ENCODE measurements around the gene TMEM203.

The TMEM203 gene

DNA sequence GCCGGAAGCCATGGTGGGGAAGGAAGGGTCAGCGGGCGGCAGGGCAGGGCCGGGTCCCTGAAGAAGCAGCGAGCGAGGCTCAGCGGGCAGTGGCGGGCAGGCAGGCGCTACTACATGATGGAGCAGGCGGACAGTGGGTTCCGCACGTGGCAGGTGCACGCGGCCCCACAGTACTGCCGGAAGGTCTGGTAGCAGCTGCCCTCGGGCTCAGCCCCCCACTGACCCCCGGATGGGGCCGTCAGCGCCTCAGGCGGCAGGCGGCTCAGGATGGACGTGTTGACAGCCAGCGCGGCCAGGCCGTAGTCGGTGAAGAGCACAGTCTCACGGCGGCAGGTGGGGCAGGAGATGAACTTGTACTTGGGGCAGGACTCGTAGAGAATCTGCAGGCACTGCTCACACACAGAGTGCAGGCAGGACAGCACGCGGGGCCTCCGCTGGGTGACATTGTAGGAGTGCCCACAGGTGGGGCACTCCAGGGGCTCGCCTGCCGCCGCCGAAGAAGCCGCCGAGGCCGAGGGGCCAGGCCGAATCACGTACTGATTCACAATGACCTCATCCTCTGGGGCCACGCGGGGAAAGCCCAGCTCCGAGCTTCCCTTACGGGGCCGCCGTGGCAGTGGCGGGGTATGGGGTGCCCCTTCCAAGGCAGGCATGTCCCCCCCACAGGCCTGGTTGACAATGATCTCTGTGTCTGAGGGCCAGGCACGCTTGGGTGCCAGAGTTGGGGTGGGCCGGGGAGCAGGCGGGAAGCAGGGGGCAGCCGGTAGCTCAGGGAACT is 15.1 kb upstream of the TMEM203 start:
- Histone ChIP-seq H3K27ac (ENCODE audit: low read length) (no peak overlapping the region), H3K9me3 (ENCODE audit: control insufficient read depth in 2 of 2, low read length in 2 of 2) (no peaks in the 10 kb centered on the region), H3K4me1 (ENCODE audit: control insufficient read depth, insufficient read depth, low read length) (peaks cover 20% of the 10 kb centered on the region), H3K36me3 (ENCODE audit: control insufficient read depth in 2 of 2, insufficient read depth in 2 of 2, low read length in 2 of 2) (no peaks in the 10 kb centered on the region), H3K9ac (ENCODE audit: low read length in 2 of 2) (no peak overlapping the region), H3K27me3 (ENCODE audit: control insufficient read depth in 1 of 2, insufficient read depth in 2 of 2, low read length in 2 of 2) (no peaks in the 10 kb centered on the region), H3K4me3 (ENCODE audit: low read length in 2 of 2) (no peak overlapping the region)

- no peaks in the 10 kb centered on the region for H3K9me3 ChIP-seq (ENCODE audit: control insufficient read depth in 2 of 2, low read length in 2 of 2)
- no peaks in the 10 kb centered on the region for H3K27me3 ChIP-seq (ENCODE audit: control insufficient read depth in 1 of 2, insufficient read depth in 2 of 2, low read length in 2 of 2)
- H3K27ac ChIP-seq (ENCODE audit: low read length) = no peak overlapping the region
- no peak overlapping the region for H3K9ac ChIP-seq (ENCODE audit: low read length in 2 of 2)
- H3K4me3 ChIP-seq (ENCODE audit: low read length in 2 of 2) = no peak overlapping the region
- peaks cover 20% of the 10 kb centered on the region for H3K4me1 ChIP-seq (ENCODE audit: control insufficient read depth, insufficient read depth, low read length)
- H3K36me3 ChIP-seq (ENCODE audit: control insufficient read depth in 2 of 2, insufficient read depth in 2 of 2, low read length in 2 of 2) = no peaks in the 10 kb centered on the region
Measured at GRCh38 chr9:137219757-137220316, 14.4 kb upstream of the TMEM203 start.

GRCh38 chr9:137218754-137219271 is 13.4 kb upstream of the TMEM203 start:
- H3K4me1 ChIP-seq (ENCODE audit: control insufficient read depth, insufficient read depth, low read length) = peaks cover 16% of the 10 kb centered on the region
- H3K36me3 ChIP-seq (ENCODE audit: control insufficient read depth in 2 of 2, insufficient read depth in 2 of 2, low read length in 2 of 2) = no peaks in the 10 kb centered on the region
- H3K27me3 ChIP-seq (ENCODE audit: control insufficient read depth in 1 of 2, insufficient read depth in 2 of 2, low read length in 2 of 2) = no peaks in the 10 kb centered on the region
- H3K27ac ChIP-seq (ENCODE audit: low read length) = no peak overlapping the region
- no peak overlapping the region for H3K9ac ChIP-seq (ENCODE audit: low read length in 2 of 2)
- no peaks in the 10 kb centered on the region for H3K9me3 ChIP-seq (ENCODE audit: control insufficient read depth in 2 of 2, low read length in 2 of 2)
- no peak overlapping the region for H3K4me3 ChIP-seq (ENCODE audit: low read length in 2 of 2)

DNA sequence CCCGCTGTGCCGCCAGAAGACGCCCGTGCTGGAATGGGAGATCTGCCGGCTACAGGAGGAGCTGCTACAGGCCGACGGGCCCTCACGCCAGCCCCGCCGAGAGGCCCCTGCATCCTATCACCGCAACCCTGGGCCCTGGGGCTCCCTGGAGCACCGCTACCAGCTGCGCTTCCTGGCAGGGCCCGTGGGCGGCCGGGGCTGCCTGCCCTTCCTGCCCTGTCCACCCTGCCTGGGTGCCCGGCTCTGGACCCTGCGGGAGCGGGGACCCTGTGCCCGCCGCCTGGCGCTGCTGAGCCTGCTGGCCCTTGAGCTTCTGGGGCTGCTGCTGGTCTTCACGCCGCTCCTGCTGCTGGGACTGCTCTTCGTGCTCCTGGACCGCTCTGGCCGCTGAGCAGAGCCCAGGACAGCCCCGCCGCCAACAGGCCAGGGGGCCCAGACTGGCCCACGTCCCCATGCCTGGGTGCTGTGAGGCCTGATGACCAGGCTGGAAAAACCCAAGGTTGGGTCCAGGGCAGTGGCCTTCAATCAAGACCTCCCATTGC is 12.8 kb upstream of the TMEM203 start:
- H3K27ac ChIP-seq (ENCODE audit: low read length) = no peak overlapping the region
- H3K9me3 ChIP-seq (ENCODE audit: control insufficient read depth in 2 of 2, low read length in 2 of 2) = no peaks in the 10 kb centered on the region
- H3K9ac ChIP-seq (ENCODE audit: low read length in 2 of 2) = no peak overlapping the region

DNA sequence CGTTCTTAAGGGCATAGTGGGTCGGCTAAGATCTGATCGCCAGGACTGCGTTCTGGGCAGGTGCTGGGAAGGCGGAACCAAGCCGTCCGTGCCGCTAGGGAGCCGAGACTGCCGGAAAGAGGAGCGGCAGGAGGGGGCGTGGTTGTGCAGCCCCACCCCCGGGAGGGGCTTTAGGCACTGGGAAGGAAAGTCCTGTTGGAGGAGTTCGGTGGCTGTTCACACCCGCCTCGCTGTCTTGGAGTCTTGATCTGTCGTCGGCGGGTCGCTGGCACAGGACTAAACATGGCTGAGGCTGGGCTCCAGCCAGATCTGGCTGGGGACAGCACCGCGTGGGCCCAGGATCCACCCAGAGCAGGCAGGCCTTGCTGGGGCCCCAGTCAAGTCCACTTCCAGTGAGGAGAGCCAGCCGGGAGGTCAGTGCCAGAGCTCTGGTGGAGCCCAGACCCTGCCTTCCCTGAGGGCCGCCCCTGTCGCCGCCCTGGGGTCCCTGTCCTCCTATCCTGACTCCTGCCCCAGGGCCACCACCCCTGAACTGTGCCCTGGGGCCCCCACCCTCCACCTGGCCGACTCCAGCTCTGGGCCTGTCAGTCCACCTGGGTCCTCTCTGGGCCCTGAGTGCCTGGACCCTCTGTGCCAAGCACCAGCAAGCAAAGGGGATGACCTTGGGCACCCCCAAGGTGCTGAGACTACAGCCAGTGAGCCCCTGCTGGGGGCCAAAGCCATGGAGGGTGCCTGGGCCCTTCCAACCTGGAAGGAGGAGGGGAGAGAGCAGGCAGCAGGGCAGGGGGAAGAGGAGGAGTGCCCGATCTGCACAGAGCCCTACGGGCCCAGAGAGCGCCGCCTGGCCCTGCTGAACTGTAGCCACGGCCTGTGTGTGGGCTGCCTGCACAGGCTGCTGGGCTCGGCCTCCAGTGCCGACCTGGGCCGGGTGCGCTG is 12.1 kb upstream of the TMEM203 start:
- H3K4me1 ChIP-seq (ENCODE audit: control insufficient read depth, insufficient read depth, low read length) = peaks cover 6% of the 10 kb centered on the region
- peak overlapping the region in 1 of 2 donors; percentile 15 for H3K4me3 ChIP-seq (ENCODE audit: low read length in 2 of 2)
- no peaks in the 10 kb centered on the region for H3K27me3 ChIP-seq (ENCODE audit: control insufficient read depth in 1 of 2, insufficient read depth in 2 of 2, low read length in 2 of 2)
- no peaks in the 10 kb centered on the region for H3K9me3 ChIP-seq (ENCODE audit: control insufficient read depth in 2 of 2, low read length in 2 of 2)
- H3K36me3 ChIP-seq (ENCODE audit: control insufficient read depth in 2 of 2, insufficient read depth in 2 of 2, low read length in 2 of 2) = no peaks in the 10 kb centered on the region
- no peak overlapping the region for H3K27ac ChIP-seq (ENCODE audit: low read length)
- H3K9ac ChIP-seq (ENCODE audit: low read length in 2 of 2) = no peak overlapping the region

More for the DNA sequence above, 12.8 kb upstream of the TMEM203 start:
- Histone ChIP-seq H3K4me1 (ENCODE audit: control insufficient read depth, insufficient read depth, low read length) (peaks cover 13% of the 10 kb centered on the region), H3K4me3 (ENCODE audit: low read length in 2 of 2) (no peak overlapping the region), H3K36me3 (ENCODE audit: control insufficient read depth in 2 of 2, insufficient read depth in 2 of 2, low read length in 2 of 2) (no peaks in the 10 kb centered on the region), H3K27me3 (ENCODE audit: control insufficient read depth in 1 of 2, insufficient read depth in 2 of 2, low read length in 2 of 2) (no peaks in the 10 kb centered on the region)

DNA sequence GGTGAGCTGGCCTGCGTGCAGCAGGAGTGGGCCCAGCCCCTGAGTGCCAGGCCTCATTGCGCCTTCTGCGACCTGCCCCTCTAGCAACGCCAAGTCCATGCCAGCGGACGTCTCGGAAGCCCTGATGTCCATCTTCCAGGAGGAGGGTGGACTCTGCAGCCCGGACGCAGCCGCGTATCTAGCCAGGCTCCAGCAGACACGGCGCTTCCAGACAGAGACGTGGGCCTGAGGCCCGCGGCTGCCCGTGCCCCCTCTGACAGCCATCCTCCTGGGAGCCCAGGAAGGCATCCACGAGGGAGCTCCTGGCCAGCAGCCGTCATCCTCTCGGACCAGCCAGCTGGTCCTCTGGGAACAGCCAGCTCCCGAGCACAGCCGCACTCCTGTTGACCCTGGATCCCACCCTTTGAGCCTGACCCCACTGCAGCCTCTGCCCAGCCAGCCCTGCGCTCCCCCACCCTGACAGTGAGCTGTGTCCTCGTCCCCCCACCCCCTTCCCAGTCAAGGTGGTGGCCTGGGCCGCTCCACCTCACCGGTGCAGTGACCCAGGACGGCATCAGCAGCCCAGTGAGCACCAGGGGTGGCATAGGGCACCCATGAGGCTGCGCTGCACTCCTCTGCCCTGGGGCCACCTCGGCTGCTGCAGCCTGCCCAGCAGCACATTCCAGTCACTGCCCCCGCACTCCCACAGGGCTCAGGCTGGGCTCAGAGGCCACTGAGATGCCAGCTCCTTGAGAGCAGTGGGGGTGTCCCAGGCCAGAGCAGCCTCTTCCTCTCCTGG is 10.9 kb upstream of the TMEM203 start:
- Histone ChIP-seq H3K9me3 (ENCODE audit: control insufficient read depth in 2 of 2, low read length in 2 of 2) (no peaks in the 10 kb centered on the region), H3K36me3 (ENCODE audit: control insufficient read depth in 2 of 2, insufficient read depth in 2 of 2, low read length in 2 of 2) (no peaks in the 10 kb centered on the region), H3K9ac (ENCODE audit: low read length in 2 of 2) (no peak overlapping the region), H3K27me3 (ENCODE audit: control insufficient read depth in 1 of 2, insufficient read depth in 2 of 2, low read length in 2 of 2) (no peaks in the 10 kb centered on the region), H3K4me3 (ENCODE audit: low read length in 2 of 2) (no peak overlapping the region), H3K27ac (ENCODE audit: low read length) (no peak overlapping the region), H3K4me1 (ENCODE audit: control insufficient read depth, insufficient read depth, low read length) (peaks cover under 1% of the 10 kb centered on the region)

DNA sequence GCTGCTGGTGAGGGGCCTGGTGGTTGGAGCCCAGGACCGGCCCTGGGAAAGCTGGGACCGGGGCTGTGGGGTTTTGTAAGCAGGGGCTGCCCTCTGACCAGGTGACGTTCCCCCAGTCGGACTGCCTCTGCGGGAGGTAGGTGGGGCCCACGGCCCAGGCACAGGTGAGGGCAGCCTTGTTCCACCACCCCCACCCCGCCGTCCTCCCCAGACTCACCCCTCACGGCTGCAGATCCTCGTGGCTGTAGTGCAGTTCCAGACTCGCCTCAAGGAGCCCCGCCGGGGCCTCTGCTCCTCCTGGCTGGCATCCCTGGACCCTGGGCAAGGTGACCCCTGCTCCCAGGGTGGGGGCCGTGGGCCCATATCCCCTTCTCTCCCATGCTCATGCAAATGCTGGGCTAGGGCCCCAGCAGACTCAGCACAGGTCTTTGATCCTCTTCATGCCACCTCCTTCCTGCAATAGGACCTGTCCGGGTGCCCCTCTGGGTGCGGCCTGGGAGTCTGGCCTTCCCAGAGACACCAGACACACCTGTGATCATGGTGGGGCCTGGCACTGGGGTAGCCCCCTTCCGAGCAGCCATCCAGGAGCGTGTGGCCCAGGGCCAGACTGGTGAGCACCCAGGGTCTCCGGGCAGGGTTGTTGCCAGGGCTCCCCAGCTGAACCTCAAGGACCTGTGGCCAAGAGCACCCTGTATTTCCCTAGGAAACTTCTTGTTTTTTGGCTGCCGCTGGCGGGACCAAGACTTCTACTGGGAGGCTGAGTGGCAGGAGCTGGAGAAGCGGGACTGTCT is 9.9 kb upstream of the TMEM203 start:
- no peaks in the 10 kb centered on the region for H3K4me1 ChIP-seq (ENCODE audit: control insufficient read depth, insufficient read depth, low read length)
- H3K4me3 ChIP-seq (ENCODE audit: low read length in 2 of 2) = no peak overlapping the region
- no peaks in the 10 kb centered on the region for H3K36me3 ChIP-seq (ENCODE audit: control insufficient read depth in 2 of 2, insufficient read depth in 2 of 2, low read length in 2 of 2)
- H3K27ac ChIP-seq (ENCODE audit: low read length) = no peak overlapping the region
- H3K27me3 ChIP-seq (ENCODE audit: control insufficient read depth in 1 of 2, insufficient read depth in 2 of 2, low read length in 2 of 2) = no peaks in the 10 kb centered on the region
- H3K9ac ChIP-seq (ENCODE audit: low read length in 2 of 2) = no peak overlapping the region
- no peaks in the 10 kb centered on the region for H3K9me3 ChIP-seq (ENCODE audit: control insufficient read depth in 2 of 2, low read length in 2 of 2)

- Histone ChIP-seq H3K9me3 (ENCODE audit: control insufficient read depth in 2 of 2, low read length in 2 of 2) (no peaks in the 10 kb centered on the region), H3K27me3 (ENCODE audit: control insufficient read depth in 1 of 2, insufficient read depth in 2 of 2, low read length in 2 of 2) (no peaks in the 10 kb centered on the region), H3K4me3 (ENCODE audit: low read length in 2 of 2) (no peak overlapping the region), H3K9ac (ENCODE audit: low read length in 2 of 2) (no peak overlapping the region), H3K36me3 (ENCODE audit: control insufficient read depth in 2 of 2, insufficient read depth in 2 of 2, low read length in 2 of 2) (no peaks in the 10 kb centered on the region), H3K27ac (ENCODE audit: low read length) (no peak overlapping the region), H3K4me1 (ENCODE audit: control insufficient read depth, insufficient read depth, low read length) (no peaks in the 10 kb centered on the region)
Measured at GRCh38 chr9:137214620-137215019, 9.2 kb upstream of the TMEM203 start.

DNA sequence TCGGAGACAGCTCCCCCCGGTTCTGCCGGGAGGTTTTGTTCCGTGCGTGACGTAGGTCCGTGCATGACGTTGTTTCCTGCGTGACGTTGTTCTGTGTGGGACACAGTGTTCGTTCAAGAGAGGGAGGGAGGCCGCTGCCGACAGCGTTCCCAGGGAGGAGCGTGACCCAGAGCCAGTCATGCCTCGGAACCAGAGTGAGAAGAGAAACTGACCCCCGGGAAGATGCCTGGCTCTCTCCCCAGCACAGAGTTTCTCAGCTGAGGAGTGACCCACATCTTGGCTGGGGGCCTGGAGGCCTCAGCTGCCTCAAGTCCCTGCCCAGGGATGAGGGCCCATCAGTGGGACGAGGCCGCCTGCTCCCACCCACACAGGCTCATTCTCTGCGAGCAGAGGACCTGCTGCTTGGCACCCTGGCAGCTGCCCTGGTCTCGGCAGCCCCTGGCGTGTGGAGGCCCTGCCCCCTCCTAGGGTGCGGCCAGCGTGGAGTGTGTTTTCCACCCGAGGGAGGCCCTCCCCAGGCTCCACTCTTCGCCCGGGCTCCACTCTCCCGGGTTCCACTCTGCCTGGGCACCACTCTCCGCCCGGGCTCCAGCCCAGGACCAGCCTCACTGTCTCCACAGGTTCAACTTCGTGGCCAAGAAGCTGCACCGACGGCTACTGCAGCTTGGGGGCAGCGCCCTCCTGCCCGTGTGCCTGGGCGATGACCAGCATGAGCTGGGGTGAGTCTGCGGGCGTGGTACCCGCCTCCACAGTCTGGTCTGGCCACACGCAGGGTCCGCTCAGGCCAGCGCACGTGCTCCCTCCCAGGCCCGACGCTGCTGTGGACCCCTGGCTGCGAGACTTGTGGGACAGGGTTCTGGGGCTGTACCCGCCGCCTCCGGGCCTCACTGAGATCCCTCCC is 8.0 kb upstream of the TMEM203 start:
- Histone ChIP-seq H3K4me1 (ENCODE audit: control insufficient read depth, insufficient read depth, low read length) (no peaks in the 10 kb centered on the region), H3K4me3 (ENCODE audit: low read length in 2 of 2) (no peak overlapping the region), H3K9ac (ENCODE audit: low read length in 2 of 2) (no peak overlapping the region), H3K27me3 (ENCODE audit: control insufficient read depth in 1 of 2, insufficient read depth in 2 of 2, low read length in 2 of 2) (no peaks in the 10 kb centered on the region), H3K36me3 (ENCODE audit: control insufficient read depth in 2 of 2, insufficient read depth in 2 of 2, low read length in 2 of 2) (no peaks in the 10 kb centered on the region), H3K27ac (ENCODE audit: low read length) (no peak overlapping the region), H3K9me3 (ENCODE audit: control insufficient read depth in 2 of 2, low read length in 2 of 2) (no peaks in the 10 kb centered on the region)

All from stomach smooth muscle (tissue), 2 donors.